Mucosa of stomach (tissue), 1 donor: ENCODE results near the gene ABCB9.
"Not testable (repeated sequence)": the region's sequence is repeated elsewhere in the genome, so short reads cannot be mapped to it uniquely, and the experiment has no call there.

Experiments used
- H3K27me3 ChIP-seq: one replicate; pipeline ENCODE4 v1.7.0; 2013; ENCODE audit warnings: mild to moderate bottlenecking, low read length; ENCODE audit not compliant: control insufficient read depth, insufficient read depth
- H3K36me3 ChIP-seq: one replicate; pipeline ENCODE4 v1.7.0; 2013; ENCODE audit warnings: low read length; ENCODE audit not compliant: control insufficient read depth, insufficient read depth
- H3K4me1 ChIP-seq: one replicate; pipeline ENCODE4 v1.7.0; 2013; ENCODE audit warnings: mild to moderate bottlenecking, low read length; ENCODE audit not compliant: control insufficient read depth, insufficient read depth
- H3K4me3 ChIP-seq: one replicate; pipeline ENCODE4 v1.7.0; 2013; ENCODE audit warnings: low read length
- H3K9ac ChIP-seq: one replicate; pipeline ENCODE4 v1.7.0; 2013; ENCODE audit warnings: mild to moderate bottlenecking, low read length, moderate library complexity
- H3K9me3 ChIP-seq: one replicate; pipeline ENCODE4 v1.7.0; 2013; ENCODE audit warnings: mild to moderate bottlenecking, low read length, moderate library complexity; ENCODE audit not compliant: control insufficient read depth
- donor health status: Pancreatic carcinoma.

ABCB9 gene

DNA sequence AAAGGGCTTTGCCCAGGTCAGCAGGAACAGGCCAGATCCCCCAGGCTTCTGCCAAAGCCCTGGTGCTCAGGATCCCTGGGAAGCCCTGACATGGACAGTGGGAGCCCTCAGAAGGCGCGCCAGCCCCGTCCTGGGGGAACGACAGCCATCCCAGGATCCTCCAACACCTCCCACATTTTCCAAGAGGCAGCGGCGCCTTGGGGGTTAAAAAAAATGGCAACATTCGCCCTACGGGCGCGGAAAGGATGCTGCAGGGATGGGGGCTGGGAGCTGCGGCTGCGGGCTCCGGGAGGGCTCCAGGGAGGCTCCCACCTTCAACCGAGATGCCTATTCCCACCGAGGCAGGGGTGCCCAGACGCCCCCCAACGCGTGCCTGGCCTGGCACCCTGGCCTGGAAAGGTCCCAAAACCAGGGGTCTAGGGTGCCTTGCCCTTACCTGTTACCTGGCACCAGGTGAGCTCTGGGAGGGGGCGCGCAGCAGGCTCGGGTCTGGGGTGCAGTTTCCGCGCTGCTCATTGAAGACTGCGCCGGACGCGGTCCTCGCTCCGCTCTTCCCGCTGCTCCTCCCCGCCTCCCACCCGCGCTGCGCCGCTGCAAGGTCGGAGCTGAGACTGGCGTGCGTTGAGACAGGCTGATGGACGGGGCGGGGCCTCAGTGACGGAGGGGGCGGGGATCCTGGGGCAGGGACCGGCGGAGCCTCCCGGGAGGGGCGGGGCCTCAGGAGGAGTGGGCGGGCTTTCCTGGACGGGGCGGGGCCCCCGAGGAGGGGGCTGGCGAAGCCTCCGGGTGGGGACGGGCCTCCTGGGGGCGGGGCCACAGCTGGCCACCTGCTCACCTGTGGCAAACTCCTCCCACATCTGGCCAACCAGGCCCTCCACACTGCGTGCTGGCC lies at the start of gene ABCB9:
TSS of gene ABCB9 (minus strand) at position 613 of the 892 bp plus-strand sequence. CDS start 6,228 bp downstream, outside the sequence.
- Histone ChIP-seq H3K4me3 (no peak within 1 kb of the TSS), H3K36me3 (no peaks in the 10 kb centered on the region), H3K9me3 (no peaks in the 10 kb centered on the region), H3K4me1 (peaks cover 40% of the 10 kb centered on the region), H3K9ac (no peak within 1 kb of the TSS), H3K27me3 (no peaks in the 10 kb centered on the region)

- H3K9me3 ChIP-seq, H3K4me3 ChIP-seq, H3K9ac ChIP-seq, H3K4me1 ChIP-seq, H3K36me3 ChIP-seq, H3K27me3 ChIP-seq: not testable (repeated sequence)
Measured at GRCh38 chr12:123014473-123014872, 48.2 kb upstream of the ABCB9 start.

- Histone ChIP-seq H3K36me3 (no peaks in the 10 kb centered on the region), H3K9me3 (no peaks in the 10 kb centered on the region), H3K4me3 (no peak overlapping the region), H3K4me1 (no peaks in the 10 kb centered on the region), H3K27me3 (no peaks in the 10 kb centered on the region), H3K9ac (no peak overlapping the region)
Measured at GRCh38 chr12:123013185-123014095, 47.2 kb upstream of the ABCB9 start.

DNA sequence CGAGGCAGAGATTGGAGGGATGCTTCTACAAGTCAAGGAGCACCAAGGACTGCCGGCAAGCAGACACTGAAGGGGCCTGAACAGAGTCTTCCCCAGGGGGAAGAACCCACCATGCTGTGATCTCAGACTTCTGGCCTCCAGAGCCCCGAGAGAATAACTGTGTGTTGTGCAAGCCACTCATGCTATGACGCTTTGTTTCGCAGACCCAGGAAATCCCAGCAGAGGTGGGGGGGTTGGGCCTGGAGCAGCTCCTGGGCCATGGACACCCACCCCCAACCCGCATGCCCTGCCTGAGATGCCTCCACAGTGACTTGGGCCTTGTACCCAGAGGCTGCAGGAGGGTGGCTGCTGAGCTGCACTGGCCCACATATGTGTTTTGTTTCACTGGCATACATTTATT lies 45.4 kb upstream of the ABCB9 start:
- Histone ChIP-seq H3K4me3 (no peak overlapping the region), H3K9me3 (no peaks in the 10 kb centered on the region), H3K27me3 (no peaks in the 10 kb centered on the region), H3K4me1 (no peaks in the 10 kb centered on the region), H3K36me3 (no peaks in the 10 kb centered on the region), H3K9ac (no peak overlapping the region)

- Histone ChIP-seq H3K9ac (no peak overlapping the region), H3K36me3 (no peaks in the 10 kb centered on the region)
Measured at GRCh38 chr12:123010681-123011080, 44.4 kb upstream of the ABCB9 start.

DNA sequence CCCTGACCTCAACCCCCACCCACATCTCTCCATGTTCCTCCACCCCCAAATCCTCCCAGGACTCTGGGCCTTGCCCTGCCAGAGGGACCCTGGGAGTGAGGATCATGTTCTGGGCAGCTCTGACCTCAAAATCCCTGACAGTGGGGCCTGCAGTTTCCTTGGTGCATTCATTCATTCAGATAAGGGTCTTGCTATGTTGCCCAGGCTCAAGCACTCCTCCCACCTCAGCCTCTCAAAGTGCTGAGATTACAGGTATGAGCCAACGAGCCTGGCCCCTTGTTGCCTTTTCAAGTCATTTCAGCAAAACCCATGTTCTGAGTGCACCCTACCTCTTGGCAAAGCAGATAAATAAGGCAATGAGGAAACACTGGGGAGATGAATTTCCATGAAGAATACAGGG lies 43.8 kb upstream of the ABCB9 start:
- no peaks in the 10 kb centered on the region for H3K4me1 ChIP-seq
- no peak overlapping the region for H3K4me3 ChIP-seq
- H3K36me3 ChIP-seq: no peaks in the 10 kb centered on the region
- no peaks in the 10 kb centered on the region for H3K27me3 ChIP-seq
- no peaks in the 10 kb centered on the region for H3K9me3 ChIP-seq
- H3K9ac ChIP-seq: no peak overlapping the region

More at GRCh38 chr12:123010681-123011080, 44.4 kb upstream of the ABCB9 start:
- no peak overlapping the region for H3K4me3 ChIP-seq
- no peaks in the 10 kb centered on the region for H3K9me3 ChIP-seq
- H3K4me1 ChIP-seq: no peaks in the 10 kb centered on the region
- no peaks in the 10 kb centered on the region for H3K27me3 ChIP-seq

GRCh38 chr12:123006977-123007376 lies 40.7 kb upstream of the ABCB9 start:
- Histone ChIP-seq H3K4me1 (no peaks in the 10 kb centered on the region), H3K9ac (no peak overlapping the region), H3K9me3 (no peaks in the 10 kb centered on the region), H3K36me3 (no peaks in the 10 kb centered on the region), H3K27me3 (no peaks in the 10 kb centered on the region), H3K4me3 (no peak overlapping the region)

DNA sequence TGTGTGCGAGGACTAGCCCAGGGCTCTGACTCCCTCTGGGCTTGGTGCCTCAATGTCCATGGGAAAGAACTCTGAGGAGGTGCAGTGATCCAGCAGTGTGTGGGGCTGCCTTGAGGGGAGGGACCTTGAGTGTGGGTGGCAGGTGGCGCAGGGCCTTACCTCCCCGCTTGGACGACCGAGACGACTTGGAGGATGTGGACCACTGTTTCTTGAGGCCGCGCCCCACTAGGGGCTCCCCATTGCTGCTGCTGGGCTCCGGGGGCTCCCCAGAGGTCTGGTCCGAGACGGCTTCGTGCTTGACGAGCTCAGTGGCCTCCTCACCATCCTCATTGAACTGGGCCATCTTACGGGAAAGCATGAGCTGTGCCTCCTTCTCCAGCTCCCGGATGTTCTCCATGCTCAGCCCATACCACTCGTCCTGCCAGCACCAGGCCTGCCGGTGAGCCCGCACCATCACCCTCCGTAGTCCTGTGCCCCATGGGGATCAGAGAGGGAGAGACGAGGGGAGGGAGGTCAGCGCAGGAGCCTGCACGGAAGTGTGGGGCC lies 38.9 kb upstream of the ABCB9 start:
- Histone ChIP-seq H3K4me1 (no peaks in the 10 kb centered on the region), H3K4me3 (no peak overlapping the region), H3K36me3 (no peaks in the 10 kb centered on the region), H3K27me3 (no peaks in the 10 kb centered on the region), H3K9me3 (no peaks in the 10 kb centered on the region), H3K9ac (no peak overlapping the region)

GRCh38 chr12:123004287-123004686 lies 38.0 kb upstream of the ABCB9 start:
- Histone ChIP-seq H3K9ac (no peak overlapping the region), H3K36me3 (no peaks in the 10 kb centered on the region), H3K4me1 (no peaks in the 10 kb centered on the region)

GRCh38 chr12:123003257-123003656 lies 37.0 kb upstream of the ABCB9 start:
- Histone ChIP-seq H3K27me3 (no peaks in the 10 kb centered on the region), H3K4me1 (no peaks in the 10 kb centered on the region), H3K36me3 (no peaks in the 10 kb centered on the region), H3K9me3 (no peaks in the 10 kb centered on the region), H3K9ac (no peak overlapping the region), H3K4me3 (no peak overlapping the region)

More at GRCh38 chr12:123004287-123004686, 38.0 kb upstream of the ABCB9 start:
- Histone ChIP-seq H3K4me3 (no peak overlapping the region), H3K27me3 (no peaks in the 10 kb centered on the region), H3K9me3 (no peaks in the 10 kb centered on the region)

GRCh38 chr12:123001464-123001863 lies 35.2 kb upstream of the ABCB9 start:
- no peaks in the 10 kb centered on the region for H3K36me3 ChIP-seq
- no peaks in the 10 kb centered on the region for H3K27me3 ChIP-seq
- H3K9me3 ChIP-seq: no peaks in the 10 kb centered on the region
- H3K9ac ChIP-seq: no peak overlapping the region
- H3K4me3 ChIP-seq: no peak overlapping the region
- H3K4me1 ChIP-seq: no peaks in the 10 kb centered on the region

- H3K9ac ChIP-seq: no peak overlapping the region
- no peaks in the 10 kb centered on the region for H3K36me3 ChIP-seq
- H3K9me3 ChIP-seq: no peaks in the 10 kb centered on the region
- H3K27me3 ChIP-seq: no peaks in the 10 kb centered on the region
- no peaks in the 10 kb centered on the region for H3K4me1 ChIP-seq
- no peak overlapping the region for H3K4me3 ChIP-seq
Measured at GRCh38 chr12:123000578-123000977, 34.3 kb upstream of the ABCB9 start.
